A673 (cell line): ENCODE measurements around the gene PRKACB.

ENCODE experiments used
- CTCF ChIP-seq: fragments of 300-800, 200-600 bp; sonication (generic); conservative IDR thresholded peaks from 2 replicates; pipeline ENCODE4 v1.5.1; 2017; ENCODE audit warnings: low read depth, mild to moderate bottlenecking, antibody characterized with exemption, low read length, moderate library complexity, mixed read lengths
- EZH2 ChIP-seq: fragments of 200-600 bp; sonication (generic); IDR thresholded peaks from 2 replicates; pipeline ENCODE4 v1.6.1; 2017; ENCODE audit warnings: borderline replicate concordance, low read depth, mild to moderate bottlenecking, mixed read lengths, antibody characterized with exemption, low read length; ENCODE audit not compliant: poor library complexity, severe bottlenecking

DNA sequence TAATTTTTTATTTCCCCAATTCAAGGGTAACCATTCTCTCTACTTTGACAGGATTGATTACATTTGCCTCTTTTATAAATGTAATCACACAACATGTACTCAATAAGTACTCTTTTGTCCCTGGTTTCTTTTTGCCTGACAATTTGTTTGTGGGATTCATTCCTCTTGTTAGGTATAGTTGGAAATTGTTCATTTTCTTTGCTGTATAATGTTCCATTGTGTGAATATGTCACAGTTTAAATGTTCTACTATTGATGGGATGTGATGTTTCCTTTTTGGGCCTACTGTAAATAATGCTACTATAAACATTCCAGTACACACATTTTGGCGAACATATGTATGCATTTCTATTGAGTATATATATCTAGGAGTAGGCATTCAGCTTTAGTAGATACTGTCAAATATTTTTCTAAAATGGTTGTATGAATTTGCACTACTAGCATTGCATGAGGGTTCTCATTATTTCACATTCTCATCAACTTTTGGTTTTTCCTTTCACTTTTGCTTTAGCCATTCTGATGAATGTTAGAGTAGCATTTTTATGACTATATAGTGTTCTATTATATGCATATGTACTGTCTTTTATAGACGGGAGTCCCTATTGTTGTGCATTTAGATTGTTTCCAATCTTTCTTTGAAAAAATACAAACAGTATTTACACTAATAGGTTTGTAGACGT, 35.0 kb upstream of the PRKACB start:
- TF ChIP-seq CTCF, result no peak
- TF ChIP-seq EZH2, result no peak
